HEK293T (cell line): ENCODE measurements around the gene SNRPN.

ENCODE experiments used
- CTCF ChIA-PET: fragments of 350-600 bp; formaldehyde crosslinking; extraction: SDS; loops from one replicate; lab custom pipeline; 2021; ENCODE audit warnings: antibody characterized with exemption, inconsistent platforms; lab: Yijun Ruan, JAX
- POLR2A ChIA-PET: fragments of 350-600 bp; formaldehyde crosslinking; extraction: SDS; loops from one replicate; lab custom pipeline; 2020; ENCODE audit warnings: antibody characterized with exemption, inconsistent platforms; lab: Yijun Ruan, JAX
- DNase-seq: peaks from one replicate; pipeline ENCODE4 v3.0.0; 2012; ENCODE audit warnings: mixed read lengths; ENCODE audit errors: extremely low spot score
- ARNT ChIP-seq: fragments of 450-650 bp; IDR thresholded peaks from 2 replicates; pipeline ENCODE4 v1.6.1; 2017; ENCODE audit warnings: mild to moderate bottlenecking
- BHLHE40 ChIP-seq: fragments of 450-650 bp; IDR thresholded peaks from 2 replicates; pipeline ENCODE4 v1.6.1; 2016; ENCODE audit warnings: mild to moderate bottlenecking, moderate library complexity, borderline replicate concordance
- CTBP1 ChIP-seq: fragments of 450-650 bp; IDR thresholded peaks from 2 replicates; pipeline ENCODE4 v1.6.1; 2016; ENCODE audit warnings: borderline replicate concordance
- ELF4 ChIP-seq: fragments of 450-650 bp; IDR thresholded peaks from 2 replicates; pipeline ENCODE4 v1.6.1; 2017; ENCODE audit warnings: antibody characterized with exemption
- FOXA1 ChIP-seq: fragments of 450-650 bp; IDR thresholded peaks from 2 replicates; pipeline ENCODE4 v1.6.1; 2016; ENCODE audit warnings: mild to moderate bottlenecking
- FOXK2 ChIP-seq: fragments of 450-650 bp; IDR thresholded peaks from 2 replicates; pipeline ENCODE4 v1.6.1; 2016; ENCODE audit warnings: mild to moderate bottlenecking
- FOXM1 ChIP-seq: fragments of 450-650 bp; IDR thresholded peaks from 2 replicates; pipeline ENCODE4 v1.6.1; 2017; ENCODE audit warnings: mild to moderate bottlenecking, borderline replicate concordance
- HDGF ChIP-seq: fragments of 450-650 bp; IDR thresholded peaks from 2 replicates; pipeline ENCODE4 v1.6.1; 2017; ENCODE audit warnings: antibody characterized with exemption, borderline replicate concordance
- L3MBTL2 ChIP-seq: fragments of 450-650 bp; conservative IDR thresholded peaks from 2 replicates; pipeline ENCODE4 v1.6.1; 2016; ENCODE audit warnings: mild to moderate bottlenecking
- PKNOX1 ChIP-seq: fragments of 450-650 bp; IDR thresholded peaks from 2 replicates; pipeline ENCODE4 v1.6.1; 2016
- SP1 ChIP-seq: fragments of 450-650 bp; IDR thresholded peaks from 2 replicates; pipeline ENCODE4 v1.6.1; 2017
- SUZ12 ChIP-seq: fragments of 450-650 bp; IDR thresholded peaks from 2 replicates; pipeline ENCODE4 v1.6.1; 2016; ENCODE audit warnings: mild to moderate bottlenecking
- TARDBP ChIP-seq: fragments of 450-650 bp; IDR thresholded peaks from 2 replicates; pipeline ENCODE4 v1.6.1; 2016
- ZNF384 ChIP-seq: fragments of 450-650 bp; IDR thresholded peaks from 2 replicates; pipeline ENCODE4 v1.6.1; 2016

Gene SNRPN

GRCh38 chr15:24986653-24987052, 31.9 kb downstream of the SNRPN start:
- no peak for TF ChIP-seq SP1
- no peak for DNase-seq
- ChIA-PET CTCF (no interaction called here), POLR2A (no interaction called here)

- CTCF ChIA-PET = no interaction called here
- POLR2A ChIA-PET = no interaction called here
- no peak for DNase-seq
- TF ChIP-seq BHLHE40 (no peak), HDGF (no peak), ARNT (no peak), ZNF384 (no peak), FOXM1 (no peak), PKNOX1 (no peak)
These were observed 64.6 kb downstream of the SNRPN start for GRCh38 chr15:25019434-25019833.

- CTCF ChIA-PET = no interaction called here
- no peak for DNase-seq
- no peak for TF ChIP-seq SUZ12
- no peak for TF ChIP-seq FOXA1
- no peak for TF ChIP-seq HDGF
- no peak for TF ChIP-seq ELF4
- no peak for TF ChIP-seq TARDBP
- TF ChIP-seq L3MBTL2 = no peak
- no peak for TF ChIP-seq BHLHE40
- no peak for TF ChIP-seq FOXK2
- no peak for TF ChIP-seq CTBP1
- POLR2A ChIA-PET = no interaction called here
These were observed 67.4 kb downstream of the SNRPN start for GRCh38 chr15:25022233-25022632.
